NCI-H1417 (cell line): ENCODE results near the gene LRBA.
"Not testable (repeated sequence)": the region's sequence is repeated elsewhere in the genome, so short reads cannot be mapped to it uniquely, and the experiment has no call there.

Source experiments
- DNase-seq, 3 experiments: peaks; one replicate each; lab custom pipeline; 2025; lab: John Stamatoyannopoulos, UW

The LRBA gene

GRCh38 chr4:150742930-150743329, 272.2 kb downstream of the LRBA start:
- DNase-seq = not testable (repeated sequence)

- DNase-seq = no peak
Measured at GRCh38 chr4:150739591-150739990, 275.5 kb downstream of the LRBA start.

GRCh38 chr4:150725957-150726523, 289.0 kb downstream of the LRBA start:
- DNase-seq = no peak

GRCh38 chr4:150723727-150724411, 291.2 kb downstream of the LRBA start:
- no peak for DNase-seq

- no peak for DNase-seq
Measured at GRCh38 chr4:150722908-150723362, 292.1 kb downstream of the LRBA start.

GRCh38 chr4:150720973-150721518, 294.0 kb downstream of the LRBA start:
- no peak for DNase-seq

GRCh38 chr4:150717952-150718351, 297.1 kb downstream of the LRBA start:
- no peak for DNase-seq

GRCh38 chr4:150714462-150715438, 300.3 kb downstream of the LRBA start:
- DNase-seq = no peak

GRCh38 chr4:150713251-150713650, 301.8 kb downstream of the LRBA start:
- no peak for DNase-seq

- DNase-seq = no peak
Measured at GRCh38 chr4:150710770-150711375, 304.2 kb downstream of the LRBA start.

- no peak for DNase-seq
Measured at GRCh38 chr4:150708004-150708403, 307.1 kb downstream of the LRBA start.

GRCh38 chr4:150699599-150699998, 315.5 kb downstream of the LRBA start:
- DNase-seq = no peak

GRCh38 chr4:150695162-150695561, 319.9 kb downstream of the LRBA start:
- no peak for DNase-seq

GRCh38 chr4:150694438-150694837, 320.6 kb downstream of the LRBA start:
- peak in 1 of 3 experiments; percentile 29 for DNase-seq

- DNase-seq = no peak
Measured at GRCh38 chr4:150683775-150684350, 331.2 kb downstream of the LRBA start.

GRCh38 chr4:150682126-150682525, 333.0 kb downstream of the LRBA start:
- peak in 1 of 3 experiments; percentile 26 for DNase-seq

- DNase-seq = peak in 1 of 3 experiments; percentile 40
Measured at GRCh38 chr4:150681063-150681462, 334.0 kb downstream of the LRBA start.

GRCh38 chr4:150680651-150681050, 334.4 kb downstream of the LRBA start:
- DNase-seq = peak in 2 of 3 experiments; percentile 43 to 82

- DNase-seq = peak in 1 of 3 experiments; percentile 29
Measured at GRCh38 chr4:150679765-150680343, 335.2 kb downstream of the LRBA start.

GRCh38 chr4:150679018-150679764, 335.9 kb downstream of the LRBA start:
- DNase-seq = peak in 1 of 3 experiments; percentile 53
